Activated CD4-positive, alpha-beta T cell treated with anti-CD3 and anti-CD28 coated beads, Interleukin-2, amount 50 U/mL, for 4 hours (primary cell): ENCODE data around the gene KLK14.

ENCODE experiments used
- DNase-seq, 2 experiments: peaks; one replicate each; pipeline ENCODE4 v3.0.0-alpha.2; 2020

Gene KLK14

GRCh38 chr19:51082611-51083010, at the start of gene KLK14:
KLK14 (minus strand) TSS chr19:51082887; CDS start chr19:51082614, 273 bp downstream.
- no peak for DNase-seq

DNA sequence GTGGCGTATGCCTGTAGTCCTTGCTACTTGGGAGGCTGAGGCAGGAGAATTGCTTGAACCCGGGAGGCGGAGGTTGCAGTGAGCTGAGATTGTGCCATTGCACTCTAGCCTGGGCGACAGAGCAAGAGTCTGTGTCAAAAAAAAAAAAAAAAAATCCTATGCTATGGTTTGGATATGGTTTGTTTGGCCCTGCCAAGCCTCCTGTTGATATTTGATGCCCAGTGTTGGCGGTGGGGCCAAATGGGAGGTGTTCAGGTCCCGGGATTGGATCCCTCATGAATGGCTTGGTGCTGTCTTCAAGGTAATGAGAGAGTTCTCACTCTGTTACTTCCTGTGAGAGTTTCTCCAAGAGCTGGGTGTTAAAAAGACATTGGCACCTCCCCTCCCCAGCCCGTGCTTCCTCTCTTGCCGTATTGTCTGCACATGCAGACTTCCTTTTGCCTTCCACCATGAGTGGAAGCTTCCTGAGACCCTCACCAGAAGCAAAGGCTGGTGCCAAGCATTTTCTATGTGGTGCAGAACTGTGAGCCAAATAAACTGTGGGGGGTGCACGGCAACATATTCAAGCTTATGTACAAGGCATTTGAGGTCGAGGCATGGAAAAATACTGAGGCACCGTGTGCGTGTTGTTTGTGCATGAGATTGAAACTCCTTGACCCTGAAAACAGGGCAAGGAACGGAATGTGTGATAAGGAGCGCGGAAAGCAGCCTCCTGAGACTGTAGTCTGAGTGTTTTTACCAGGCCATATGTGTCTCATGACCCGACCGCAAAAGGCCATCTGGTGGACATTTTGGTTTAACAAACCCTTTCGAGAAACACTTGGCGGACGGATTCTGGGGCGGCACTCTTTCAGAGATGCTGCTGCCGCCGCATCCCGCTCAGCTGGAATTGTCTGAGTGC, 49.3 kb upstream of the KLK14 start:
- no peak for DNase-seq

DNA sequence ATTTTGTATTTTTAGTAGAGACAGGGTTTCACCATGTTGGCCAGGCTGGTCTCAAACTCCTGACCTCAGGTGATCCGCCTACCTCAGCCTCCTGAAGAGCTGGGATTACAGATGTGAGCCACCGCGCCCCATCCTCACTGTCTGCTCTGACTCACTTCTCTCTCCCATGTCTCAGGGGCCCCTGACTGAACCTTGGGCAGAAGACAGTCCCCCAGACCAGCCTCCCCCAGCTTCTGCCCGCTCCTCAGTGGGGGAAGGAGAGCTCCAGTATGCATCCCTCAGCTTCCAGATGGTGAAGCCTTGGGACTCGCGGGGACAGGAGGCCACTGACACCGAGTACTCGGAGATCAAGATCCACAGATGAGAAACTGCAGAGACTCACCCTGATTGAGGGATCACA, 47.0 kb upstream of the KLK14 start:
- no peak for DNase-seq

- no peak for DNase-seq
Measured at GRCh38 chr19:51128227-51128626, 45.5 kb upstream of the KLK14 start.

- no peak for DNase-seq
Measured at GRCh38 chr19:51127755-51128154, 45.1 kb upstream of the KLK14 start.

DNA sequence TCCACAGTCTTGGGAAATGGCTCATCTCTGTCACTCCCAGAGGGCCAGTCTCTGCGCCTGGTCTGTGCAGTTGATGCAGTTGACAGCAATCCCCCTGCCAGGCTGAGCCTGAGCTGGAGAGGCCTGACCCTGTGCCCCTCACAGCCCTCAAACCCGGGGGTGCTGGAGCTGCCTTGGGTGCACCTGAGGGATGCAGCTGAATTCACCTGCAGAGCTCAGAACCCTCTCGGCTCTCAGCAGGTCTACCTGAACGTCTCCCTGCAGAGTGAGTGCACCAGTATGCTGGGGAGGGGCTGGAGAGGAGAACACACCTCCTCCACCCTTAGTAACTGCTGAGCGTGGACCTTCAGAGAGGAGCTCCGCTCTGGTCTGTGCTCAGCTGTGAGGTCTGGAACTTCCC, 44.3 kb upstream of the KLK14 start:
- DNase-seq, result no peak

DNA sequence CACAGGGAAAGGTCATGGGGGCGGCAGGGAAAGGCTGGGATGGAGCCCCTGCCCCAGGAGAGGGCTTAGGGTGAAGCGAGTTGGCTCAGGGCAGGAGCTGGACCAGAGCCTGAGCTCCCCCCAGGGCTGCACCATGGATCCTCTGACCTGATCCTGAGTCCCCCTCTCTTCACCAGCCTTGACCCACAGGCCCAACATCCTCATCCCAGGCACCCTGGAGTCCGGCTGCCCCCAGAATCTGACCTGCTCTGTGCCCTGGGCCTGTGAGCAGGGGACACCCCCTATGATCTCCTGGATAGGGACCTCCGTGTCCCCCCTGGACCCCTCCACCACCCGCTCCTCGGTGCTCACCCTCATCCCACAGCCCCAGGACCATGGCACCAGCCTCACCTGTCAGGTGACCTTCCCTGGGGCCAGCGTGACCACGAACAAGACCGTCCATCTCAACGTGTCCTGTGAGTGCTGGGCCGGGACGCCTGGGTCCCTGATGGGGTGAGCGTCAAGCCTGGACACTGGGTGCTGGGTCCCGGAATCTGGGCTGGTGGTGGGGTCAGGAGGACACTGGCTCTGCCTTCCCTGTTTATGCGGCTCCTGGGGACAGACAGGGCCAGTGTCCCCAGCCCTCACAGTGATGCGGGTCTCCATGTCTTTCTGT, 42.9 kb upstream of the KLK14 start:
- no peak for DNase-seq

DNA sequence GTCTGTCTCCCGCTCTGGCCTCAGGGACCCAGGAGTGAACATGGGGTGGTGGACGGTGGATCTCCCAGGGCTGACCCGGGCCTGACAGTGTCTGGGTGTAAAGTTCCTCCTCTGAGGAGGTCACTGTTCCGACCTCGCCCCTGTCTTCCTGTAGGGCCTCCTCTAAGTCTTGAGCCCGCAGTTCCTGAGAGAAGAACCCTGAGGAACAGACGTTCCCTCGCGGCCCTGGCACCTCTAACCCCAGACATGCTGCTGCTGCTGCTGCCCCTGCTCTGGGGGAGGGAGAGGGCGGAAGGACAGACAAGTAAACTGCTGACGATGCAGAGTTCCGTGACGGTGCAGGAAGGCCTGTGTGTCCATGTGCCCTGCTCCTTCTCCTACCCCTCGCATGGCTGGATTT, 42.0 kb upstream of the KLK14 start, which contains the start of gene SIGLEC9:
SIGLEC9 (plus strand) TSS at position 178 of the 400 bp plus-strand sequence; CDS start at position 247, 69 bp downstream.
- DNase-seq, result no peak

GRCh38 chr19:51124216-51124615, 41.5 kb upstream of the KLK14 start:
- no peak for DNase-seq

DNA sequence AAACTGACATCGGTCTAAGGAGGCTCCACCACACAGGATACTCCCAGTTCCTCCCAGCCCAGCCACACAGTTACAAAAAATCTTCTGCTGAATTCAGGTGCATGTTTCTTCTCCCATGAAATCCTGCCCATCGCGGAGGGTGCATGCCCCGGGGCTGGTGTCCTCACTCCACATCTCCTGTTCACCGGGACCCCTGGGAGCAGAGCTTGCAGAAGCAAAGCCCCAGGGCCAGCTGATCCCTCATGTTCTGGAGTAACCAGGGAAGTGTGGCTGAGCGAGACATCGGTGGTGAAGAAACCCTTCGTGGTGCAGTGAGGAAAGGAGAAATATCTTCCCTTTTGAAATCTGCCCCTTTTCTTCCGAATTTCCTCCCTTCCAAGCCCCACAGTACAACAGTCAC, 41.1 kb upstream of the KLK14 start:
- no peak for DNase-seq

DNA sequence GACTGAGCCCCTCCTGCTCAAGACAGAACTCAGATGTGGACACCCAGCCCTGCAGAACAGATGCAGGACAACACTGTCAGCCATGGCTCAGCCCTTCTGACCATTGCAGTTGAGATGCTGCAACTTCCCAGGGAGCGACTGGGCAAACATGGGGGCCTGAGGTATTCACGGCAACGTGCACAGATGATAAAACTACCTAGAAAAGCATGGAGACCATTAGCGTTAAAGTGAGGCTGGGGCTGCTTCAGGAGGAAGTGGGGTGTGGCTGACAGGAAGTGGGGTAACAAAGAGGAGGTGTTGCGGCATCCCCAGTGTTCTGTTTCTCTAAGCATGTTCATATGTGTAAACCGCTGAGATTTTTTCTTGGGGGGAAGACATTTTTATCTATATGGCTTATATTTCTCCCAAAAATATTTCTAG, 40.7 kb upstream of the KLK14 start:
- peak in 1 of 2 experiments; percentile 22 for DNase-seq

GRCh38 chr19:51122112-51122981, 39.7 kb upstream of the KLK14 start:
- no peak for DNase-seq

GRCh38 chr19:51121257-51121656, 38.6 kb upstream of the KLK14 start:
- no peak for DNase-seq

- no peak for DNase-seq
Measured at GRCh38 chr19:51120160-51120559, 37.5 kb upstream of the KLK14 start.

GRCh38 chr19:51119611-51120010, 36.9 kb upstream of the KLK14 start:
- DNase-seq, result no peak

- DNase-seq, result no peak
Measured at GRCh38 chr19:51119101-51119500, 36.4 kb upstream of the KLK14 start.

GRCh38 chr19:51116736-51117286, 34.1 kb upstream of the KLK14 start:
- no peak for DNase-seq

DNA sequence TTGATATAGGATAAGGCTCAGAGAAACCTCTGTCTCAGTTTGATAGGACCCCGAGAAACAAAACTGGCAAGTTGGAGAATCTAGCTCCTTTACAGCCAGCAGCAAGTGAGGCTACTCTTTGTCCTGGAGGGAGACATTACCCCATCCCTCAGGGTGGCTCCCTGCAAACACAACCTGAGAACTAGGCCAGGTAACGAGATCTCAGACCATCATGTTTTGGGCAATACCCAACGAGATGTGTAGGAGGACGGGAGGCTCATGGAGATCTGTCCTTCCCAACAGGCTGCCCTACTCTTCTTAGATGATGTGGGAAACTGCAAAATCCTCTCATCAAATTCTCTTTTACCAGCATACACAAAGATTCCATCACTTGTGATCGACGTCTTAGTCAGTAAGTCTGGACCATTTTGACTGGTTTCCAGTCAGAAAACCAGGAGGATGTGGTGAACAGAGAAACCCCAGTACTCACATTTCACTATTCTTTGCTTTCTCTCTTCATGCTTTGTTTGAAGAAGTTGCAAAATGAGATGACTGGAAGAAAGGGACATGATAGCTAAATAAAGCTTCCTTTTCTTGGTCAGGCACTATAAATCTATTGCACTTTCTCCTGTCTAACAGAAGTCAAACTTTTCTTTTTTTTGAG, 31.5 kb upstream of the KLK14 start:
- no peak for DNase-seq

GRCh38 chr19:51111606-51112005, 28.9 kb upstream of the KLK14 start:
- DNase-seq, result no peak

GRCh38 chr19:51110666-51110971, 27.9 kb upstream of the KLK14 start:
- no peak for DNase-seq

DNA sequence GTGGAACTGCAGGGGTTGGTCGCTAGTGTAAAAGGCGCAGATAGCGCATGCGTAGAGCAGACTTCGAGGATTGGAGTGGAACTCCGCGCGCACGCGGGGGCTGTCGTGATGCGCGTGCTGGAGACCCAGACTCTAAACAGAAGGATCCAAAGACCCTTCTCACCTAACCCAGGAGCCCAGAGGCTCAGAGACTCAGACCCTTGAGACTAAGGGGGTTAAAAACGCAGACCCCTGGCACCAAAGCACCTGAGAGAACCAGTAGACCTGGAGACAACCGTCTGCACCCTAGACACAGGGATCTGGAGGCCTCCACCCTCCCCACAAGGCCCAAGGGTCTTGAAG, 26.1 kb upstream of the KLK14 start:
- no peak for DNase-seq

DNA sequence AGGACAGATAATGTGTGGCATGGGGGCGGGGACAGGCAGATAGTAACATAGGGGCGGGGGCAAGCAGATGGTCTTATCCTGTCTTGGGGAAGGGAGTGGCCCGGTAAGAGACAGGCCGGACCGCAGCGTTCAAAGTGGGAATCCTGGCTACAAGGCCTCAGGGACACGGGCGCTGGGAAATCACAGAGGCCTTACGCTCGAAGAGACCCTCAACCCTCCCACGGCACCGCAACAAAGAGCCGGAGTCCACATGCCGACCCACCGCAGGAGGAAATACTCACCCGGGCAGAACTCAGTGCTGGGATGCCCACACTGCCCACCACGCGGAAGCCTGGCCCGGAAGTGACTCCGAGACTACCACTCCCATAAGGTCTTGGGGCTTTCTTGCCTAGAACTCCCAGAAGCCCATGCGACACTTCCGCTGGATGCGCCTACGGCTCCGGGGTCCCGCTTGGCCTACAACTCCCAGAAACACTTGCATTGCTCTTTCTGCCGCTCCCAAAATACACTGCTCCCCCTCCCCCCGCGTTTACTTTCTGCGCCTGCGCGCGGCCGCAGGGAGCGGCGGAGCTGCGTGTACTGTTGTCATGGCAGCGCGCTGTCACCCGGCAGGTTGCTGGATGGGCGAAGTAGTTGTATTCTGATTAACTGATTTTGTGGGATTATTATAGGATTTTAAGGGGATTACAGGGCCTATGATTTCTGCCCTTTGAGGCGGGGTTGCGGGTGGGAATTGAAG, 25.5 kb upstream of the KLK14 start, which contains the start of gene CTU1:
CTU1 (minus strand) TSS at position 344 of the 739 bp plus-strand sequence. CDS start 3,840 bp downstream, outside the sequence.
- peak; percentile 98 for DNase-seq
